GM10847 (cell line): ENCODE results near the gene HMGCS2.

Experiments
- POLR2A ChIP-seq: IDR thresholded peaks from 2 replicates; pipeline ENCODE4 v1.6.1; 2011; ENCODE audit not compliant: insufficient read length; ENCODE audit errors: extremely low read depth

Gene HMGCS2

GRCh38 chr1:119727991-119728390 is 40.7 kb downstream of the HMGCS2 start:
- no peak for TF ChIP-seq POLR2A

GRCh38 chr1:119725626-119726025 is 43.1 kb downstream of the HMGCS2 start:
- TF ChIP-seq POLR2A = no peak

GRCh38 chr1:119724611-119725218 is 44.0 kb downstream of the HMGCS2 start:
- no peak for TF ChIP-seq POLR2A

GRCh38 chr1:119721896-119722295 is 46.8 kb downstream of the HMGCS2 start:
- TF ChIP-seq POLR2A = no peak

GRCh38 chr1:119720866-119721440 is 47.8 kb downstream of the HMGCS2 start:
- TF ChIP-seq POLR2A = no peak

GRCh38 chr1:119718972-119719371 is 49.7 kb downstream of the HMGCS2 start:
- no peak for TF ChIP-seq POLR2A

- no peak for TF ChIP-seq POLR2A
Measured at GRCh38 chr1:119718409-119718808, 50.3 kb downstream of the HMGCS2 start.

GRCh38 chr1:119715542-119715941 is 53.2 kb downstream of the HMGCS2 start:
- TF ChIP-seq POLR2A = no peak

GRCh38 chr1:119714583-119714982 is 54.1 kb downstream of the HMGCS2 start:
- no peak for TF ChIP-seq POLR2A

GRCh38 chr1:119713749-119714456 is 54.8 kb downstream of the HMGCS2 start:
- no peak for TF ChIP-seq POLR2A

- TF ChIP-seq POLR2A = no peak
Measured at GRCh38 chr1:119713039-119713748, 55.5 kb downstream of the HMGCS2 start.

GRCh38 chr1:119712342-119713038 is 56.2 kb downstream of the HMGCS2 start:
- no peak for TF ChIP-seq POLR2A

GRCh38 chr1:119711804-119712341 is 56.8 kb downstream of the HMGCS2 start, which contains the start of gene PHGDH:
Gene PHGDH (plus strand): TSS chr1:119711934. CDS start chr1:119712023, 89 bp downstream.
- peak; percentile 39 for TF ChIP-seq POLR2A

GRCh38 chr1:119703666-119704450 is 64.8 kb downstream of the HMGCS2 start:
- TF ChIP-seq POLR2A = no peak
